Endothelial cell of umbilical vein (primary cell): Measurements from ENCODE around the gene USP2. TPM values are rescaled to one million over a fixed set of nuclear protein-coding genes. Genes with fewer than 3 reads are reported as not detected.

Source experiments
- BruUV-seq: library from RNA; stranded (reverse); fragments of 400-500 nt; replicated peaks from 2 replicates; lab custom pipeline; 2021; lab: Mats Ljungman, UMichigan
- CTCF ChIA-PET: fragments of 300-600, 350-600 bp; sonication (Branson Sonifier 250); formaldehyde crosslinking; loops from one replicate; lab custom pipeline; 2021; ENCODE audit warnings: antibody characterized with exemption, inconsistent platforms; lab: Charles Lee
- POLR2A ChIA-PET: fragments of 300-600, 350-600 bp; sonication (Branson Sonifier 250); formaldehyde crosslinking; loops from one replicate; lab custom pipeline; 2021; ENCODE audit warnings: antibody characterized with exemption, inconsistent platforms; lab: Charles Lee
- DNase-seq: peaks from one replicate; pipeline ENCODE4 v3.0.0-alpha.2; 2011; ENCODE audit warnings: low read depth, low spot score
- FAIRE-seq: peaks from 2 replicates; lab custom pipeline; 2011; peaks lifted over from hg19 to GRCh38; lab: Jason Lieb, UNC
- H2AFZ ChIP-seq: 2 replicates; pipeline ENCODE4 v1.6.0; 2012; ENCODE audit warnings: low read depth, low read length, control low read depth, inconsistent platforms
- H3K27ac ChIP-seq: 2 replicates; pipeline ENCODE4 v1.5.1; 2011; ENCODE audit warnings: low read depth, mild to moderate bottlenecking, control low read depth, low read length, moderate library complexity; ENCODE audit not compliant: insufficient read depth
- H3K27me3 ChIP-seq, 2 experiments: 2 replicates each; pipeline versions ENCODE4 v1.6.0 to v1.6.1; 2011; ENCODE audit warnings: low read length in 2 of 2, mixed read lengths in 1 of 2; ENCODE audit not compliant: control insufficient read depth in 2 of 2, insufficient read depth in 2 of 2
- H3K36me3 ChIP-seq, 2 experiments: 2 replicates in 1 of 2; 3 replicates in 1 of 2; pipeline ENCODE4 v1.5.1; 2011; ENCODE audit warnings: low read length in 2 of 2, mild to moderate bottlenecking in 1 of 2, moderate library complexity in 1 of 2; ENCODE audit not compliant: control insufficient read depth in 2 of 2, insufficient read depth in 2 of 2; ENCODE audit errors: extremely low read depth in 1 of 2
- H3K4me1 ChIP-seq: 3 replicates; pipeline ENCODE4 v1.5.1; 2011; ENCODE audit warnings: mild to moderate bottlenecking, low read length; ENCODE audit not compliant: control insufficient read depth, insufficient read depth; ENCODE audit errors: extremely low read depth
- H3K4me2 ChIP-seq: 2 replicates; pipeline ENCODE4 v1.6.1; 2011; ENCODE audit warnings: low read length, control low read depth, mixed read lengths; ENCODE audit not compliant: insufficient read depth
- H3K4me3 ChIP-seq, 3 experiments: fragments of 200-600 bp in 1 of 3; sonication (generic), shearing (Covaris generic) in 1 of 3; replicated peaks in 1 of 3; 2 replicates each; pipeline ENCODE4 v1.5.1; 2011 to 2016; ENCODE audit warnings: control low read depth in 3 of 3, low read length in 3 of 3, mild to moderate bottlenecking in 2 of 3, inconsistent platforms in 1 of 3, low read depth in 1 of 3, moderate library complexity in 1 of 3; ENCODE audit not compliant: insufficient read depth in 1 of 3
- H3K79me2 ChIP-seq: 2 replicates; pipeline ENCODE4 v1.6.0; 2012; ENCODE audit warnings: low read length, inconsistent platforms; ENCODE audit not compliant: control insufficient read depth, insufficient read depth
- H3K9ac ChIP-seq: replicated peaks from 2 replicates; pipeline ENCODE3; 2011; ENCODE audit warnings: low read length, control low read depth; ENCODE audit not compliant: insufficient read depth; ENCODE audit errors: extremely low read depth
- H3K9me1 ChIP-seq: replicated peaks from 3 replicates; pipeline ENCODE4 v1.6.0; 2011; ENCODE audit warnings: mild to moderate bottlenecking, low read length; ENCODE audit not compliant: control insufficient read depth, insufficient read depth; ENCODE audit errors: extremely low read depth
- H3K9me3 ChIP-seq: replicated peaks from 2 replicates; pipeline ENCODE4 v1.5.1; 2012; ENCODE audit warnings: low read length, inconsistent platforms; ENCODE audit not compliant: control insufficient read depth, insufficient read depth
- H4K20me1 ChIP-seq: replicated peaks from 2 replicates; pipeline ENCODE3; 2011; ENCODE audit warnings: mild to moderate bottlenecking, low read length; ENCODE audit not compliant: control insufficient read depth, insufficient read depth; ENCODE audit errors: extremely low read depth
- EZH2 ChIP-seq: IDR thresholded peaks from 2 replicates; pipeline ENCODE4 v1.6.1; 2012; ENCODE audit warnings: borderline replicate concordance, low read depth, mild to moderate bottlenecking, moderate library complexity, low read length, inconsistent platforms; ENCODE audit not compliant: severe bottlenecking
- FOS ChIP-seq: IDR thresholded peaks from 2 replicates; pipeline ENCODE4 v1.6.1; 2011; ENCODE audit warnings: mild to moderate bottlenecking, low read length, moderate library complexity, borderline replicate concordance; ENCODE audit not compliant: insufficient read depth
- GATA2 ChIP-seq: IDR thresholded peaks from 2 replicates; pipeline ENCODE4 v1.7.0; 2011; ENCODE audit warnings: low read depth, mild to moderate bottlenecking, moderate library complexity, mixed read lengths, low read length; ENCODE audit not compliant: insufficient read length, insufficient read depth
- JUN ChIP-seq: IDR thresholded peaks from 2 replicates; pipeline ENCODE4 v1.6.1; 2011; ENCODE audit warnings: borderline replicate concordance, low read depth; ENCODE audit not compliant: insufficient read length, insufficient read depth
- MYC ChIP-seq: IDR thresholded peaks from one replicate; pipeline ENCODE4 v1.6.1; 2011; ENCODE audit warnings: mild to moderate bottlenecking, low read depth, low read length
- POLR2A ChIP-seq: IDR thresholded peaks from 2 replicates; pipeline ENCODE4 v1.6.1; 2012; ENCODE audit warnings: low read depth, mild to moderate bottlenecking, control low read depth, low read length
- POLR2AphosphoS5 ChIP-seq: IDR thresholded peaks from 2 replicates; pipeline ENCODE4 v1.6.1; 2012; ENCODE audit warnings: low read depth, mild to moderate bottlenecking, control low read depth, low read length, moderate library complexity; ENCODE audit not compliant: insufficient read depth
- dilution Hi-C: fragments of 300-500 bp; cut with MboI; formaldehyde crosslinking; loops from one replicate; pipeline ENCODE4 v1.15.0; 2019; ENCODE audit warnings: low sequenced_read_pairs; ENCODE audit not compliant: extremely low pct_ligation_motif_present
- intact Hi-C: fragments of 100-400 bp; cut with micrococcal nuclease; formaldehyde crosslinking; loops from one replicate; pipeline ENCODE4 v1.10.0; 2022
- polyA plus RNA-seq, 4 experiments: library from polyadenylated mRNA; depleted of rRNA in 3 of 4; stranded (reverse) in 3 of 4; unstranded in 1 of 4; fragments of >200 nt; gene quantifications; 2 replicates each; pipeline versions ENCODE4 v1.2.1 to v1.2.3, GENCODE V29; 2011 to 2012; ENCODE audit warnings: missing spikeins in 1 of 4
- total RNA-seq: library from RNA; stranded (reverse); gene quantifications from 2 replicates; pipeline ENCODE4 v1.2.3, GENCODE V29; 2021
- TF ChIP-seq, protein P1 (sequence below), 2 donors: IDR thresholded peaks; 1 replicate in 1 of 2; 2 replicates in 1 of 2; pipeline ENCODE4 v1.5.1; 2011; ENCODE audit warnings: low read length in 2 of 2, mild to moderate bottlenecking in 2 of 2, moderate library complexity in 2 of 2, control low read depth in 1 of 2, inconsistent platforms in 1 of 2, low read depth in 1 of 2; ENCODE audit not compliant: insufficient read depth in 1 of 2; ENCODE audit errors: extremely low read depth in 1 of 2
- TF ChIP-seq, protein P2 (sequence below): IDR thresholded peaks from 2 replicates; pipeline ENCODE4 v1.6.1; 2011; ENCODE audit not compliant: insufficient read depth, insufficient read length

The USP2 gene
- total and polyA plus RNA-seq, 2 donors (not counting 3 experiments of a cell fraction or from before 2014, with no cell fraction given): 0.21 to 1.2 TPM

DNA sequence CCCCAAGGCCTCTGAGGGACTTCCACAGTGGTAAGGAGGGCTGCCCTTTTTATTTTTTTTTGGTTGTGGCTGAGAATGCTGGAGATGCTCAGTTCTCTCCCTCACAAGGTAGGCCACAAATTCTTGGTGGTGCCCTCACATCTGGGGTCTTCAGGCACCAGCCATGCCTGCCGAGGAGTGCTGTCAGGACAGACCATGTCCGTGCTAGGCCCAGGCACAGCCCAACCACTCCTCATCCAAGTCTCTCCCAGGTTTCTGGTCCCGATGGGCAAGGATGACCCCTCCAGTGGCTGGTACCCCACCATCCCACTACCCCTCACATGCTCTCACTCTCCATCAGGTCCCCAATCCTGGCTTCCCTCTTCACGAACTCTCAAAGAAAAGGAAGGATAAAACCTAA lies 37.3 kb upstream of the USP2 start:
- H3K4me3 ChIP-seq: no peak overlapping the region
- no TSS peak for BruUV-seq
- CTCF ChIA-PET: no interaction called here
- FAIRE-seq: no peak
- TF ChIP-seq FOS: no peak
- TF ChIP-seq GATA2: no peak
- TF ChIP-seq EZH2: no peak
- TF ChIP-seq, protein P1, sequence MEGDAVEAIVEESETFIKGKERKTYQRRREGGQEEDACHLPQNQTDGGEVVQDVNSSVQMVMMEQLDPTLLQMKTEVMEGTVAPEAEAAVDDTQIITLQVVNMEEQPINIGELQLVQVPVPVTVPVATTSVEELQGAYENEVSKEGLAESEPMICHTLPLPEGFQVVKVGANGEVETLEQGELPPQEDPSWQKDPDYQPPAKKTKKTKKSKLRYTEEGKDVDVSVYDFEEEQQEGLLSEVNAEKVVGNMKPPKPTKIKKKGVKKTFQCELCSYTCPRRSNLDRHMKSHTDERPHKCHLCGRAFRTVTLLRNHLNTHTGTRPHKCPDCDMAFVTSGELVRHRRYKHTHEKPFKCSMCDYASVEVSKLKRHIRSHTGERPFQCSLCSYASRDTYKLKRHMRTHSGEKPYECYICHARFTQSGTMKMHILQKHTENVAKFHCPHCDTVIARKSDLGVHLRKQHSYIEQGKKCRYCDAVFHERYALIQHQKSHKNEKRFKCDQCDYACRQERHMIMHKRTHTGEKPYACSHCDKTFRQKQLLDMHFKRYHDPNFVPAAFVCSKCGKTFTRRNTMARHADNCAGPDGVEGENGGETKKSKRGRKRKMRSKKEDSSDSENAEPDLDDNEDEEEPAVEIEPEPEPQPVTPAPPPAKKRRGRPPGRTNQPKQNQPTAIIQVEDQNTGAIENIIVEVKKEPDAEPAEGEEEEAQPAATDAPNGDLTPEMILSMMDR (IDR thresholded peaks at IDR 0.05; ENCODE audit: extremely low read depth in 1 of 2, insufficient read depth in 1 of 2, low read depth in 1 of 2, low read length in 2 of 2): no peak
- no peak for TF ChIP-seq POLR2AphosphoS5
- TF ChIP-seq, protein P2, sequence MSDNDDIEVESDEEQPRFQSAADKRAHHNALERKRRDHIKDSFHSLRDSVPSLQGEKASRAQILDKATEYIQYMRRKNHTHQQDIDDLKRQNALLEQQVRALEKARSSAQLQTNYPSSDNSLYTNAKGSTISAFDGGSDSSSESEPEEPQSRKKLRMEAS: no peak
- TF ChIP-seq JUN: no peak
- TF ChIP-seq POLR2A: no peak
- TF ChIP-seq MYC: no peak
- no peaks in the 10 kb centered on the region for H3K36me3 ChIP-seq
- intact Hi-C loops: no loop called here
- no peak overlapping the region for H3K4me2 ChIP-seq
- H3K4me1 ChIP-seq: no peaks in the 10 kb centered on the region
- no peaks in the 10 kb centered on the region for H4K20me1 ChIP-seq
- H3K9ac ChIP-seq: no peak overlapping the region
- H3K9me3 ChIP-seq: no peaks in the 10 kb centered on the region
- H3K27me3 ChIP-seq: peaks cover 25 to 26% of the 10 kb centered on the region in 2 experiments
- H3K79me2 ChIP-seq: no peaks in the 10 kb centered on the region
- dilution Hi-C loops: no loop called here
- H3K27ac ChIP-seq: no peak overlapping the region
- no peak overlapping the region for H2AFZ ChIP-seq
- no peaks in the 10 kb centered on the region for H3K9me1 ChIP-seq
- POLR2A ChIA-PET: no interaction called here
- DNase-seq: no peak
